Vagina (tissue), 2 donors: ENCODE measurements around the gene KRT15. TPM values are rescaled to one million over a fixed set of nuclear protein-coding genes. Genes with fewer than 3 reads are reported as not detected.

Experiments
- DNase-seq, 2 donors: peaks; one replicate each; pipeline ENCODE4 v3.0.0-alpha.2; 2017; ENCODE audit errors: extremely low spot score in 2 of 2
- H3K27ac ChIP-seq: fragments of 200-600 bp; sonication (generic); one replicate; pipeline ENCODE4 v1.5.1; 2019
- H3K27me3 ChIP-seq: fragments of 200-600 bp; sonication (generic); one replicate; pipeline ENCODE4 v1.5.1; 2019
- H3K36me3 ChIP-seq, 2 donors: fragments of 200-600 bp; sonication (generic); one replicate each; pipeline ENCODE4 v1.5.1; 2017 to 2019
- H3K4me1 ChIP-seq: fragments of 200-600 bp; sonication (generic); one replicate; pipeline ENCODE4 v1.5.1; 2019
- H3K4me3 ChIP-seq, 2 donors: fragments of 200-600 bp; sonication (generic); 1 replicate in 1 of 2; 2 replicates in 1 of 2; pipeline ENCODE4 v1.5.1; 2016 to 2019
- H3K9me3 ChIP-seq: fragments of 200-600 bp; sonication (generic); one replicate; pipeline ENCODE4 v1.5.1; 2019
- POLR2A ChIP-seq, 2 donors: fragments of 450-650 bp; IDR thresholded peaks; one replicate each; pipeline ENCODE4 v1.6.1; 2017; ENCODE audit warnings: antibody characterized with exemption in 2 of 2, mild to moderate bottlenecking in 2 of 2, moderate library complexity in 2 of 2
- POLR2AphosphoS5 ChIP-seq, 2 donors: sonication (generic); formaldehyde crosslinking; IDR thresholded peaks; one replicate each; pipeline ENCODE4 v1.9.0; 2017; ENCODE audit warnings: antibody characterized with exemption in 2 of 2, mild to moderate bottlenecking in 2 of 2, low read depth in 1 of 2; ENCODE audit not compliant: insufficient read depth in 1 of 2
- intact Hi-C: fragments of 100-400 bp; cut with DNase I; formaldehyde crosslinking; loops from one replicate; pipeline ENCODE4 v1.15.1; 2023
- total RNA-seq: library from RNA; depleted of rRNA; stranded (reverse); fragments of >200 nt; gene quantifications from one replicate; pipeline ENCODE4 v1.2.3, GENCODE V29; 2016
- TF ChIP-seq, protein P1 (sequence below), 3 experiments: fragments of 450-650 bp in 2 of 3; fragments of 200-600 bp in 1 of 3; sonication (generic) in 1 of 3; IDR thresholded peaks; one replicate each; pipeline ENCODE4 v1.5.1; 2017 to 2019; ENCODE audit warnings: antibody characterized with exemption in 3 of 3, mild to moderate bottlenecking in 2 of 3, moderate library complexity in 2 of 3

Gene KRT15
- total RNA-seq, 1 donor from 2014 or later = 931 TPM

- intact Hi-C loops = no loop called here
- no peak for TF ChIP-seq POLR2A (IDR thresholded peaks at IDR 0.05)
- no peak for TF ChIP-seq POLR2AphosphoS5 (IDR thresholded peaks at IDR 0.05; ENCODE audit: insufficient read depth in 1 of 2, low read depth in 1 of 2)
- TF ChIP-seq, protein P1, sequence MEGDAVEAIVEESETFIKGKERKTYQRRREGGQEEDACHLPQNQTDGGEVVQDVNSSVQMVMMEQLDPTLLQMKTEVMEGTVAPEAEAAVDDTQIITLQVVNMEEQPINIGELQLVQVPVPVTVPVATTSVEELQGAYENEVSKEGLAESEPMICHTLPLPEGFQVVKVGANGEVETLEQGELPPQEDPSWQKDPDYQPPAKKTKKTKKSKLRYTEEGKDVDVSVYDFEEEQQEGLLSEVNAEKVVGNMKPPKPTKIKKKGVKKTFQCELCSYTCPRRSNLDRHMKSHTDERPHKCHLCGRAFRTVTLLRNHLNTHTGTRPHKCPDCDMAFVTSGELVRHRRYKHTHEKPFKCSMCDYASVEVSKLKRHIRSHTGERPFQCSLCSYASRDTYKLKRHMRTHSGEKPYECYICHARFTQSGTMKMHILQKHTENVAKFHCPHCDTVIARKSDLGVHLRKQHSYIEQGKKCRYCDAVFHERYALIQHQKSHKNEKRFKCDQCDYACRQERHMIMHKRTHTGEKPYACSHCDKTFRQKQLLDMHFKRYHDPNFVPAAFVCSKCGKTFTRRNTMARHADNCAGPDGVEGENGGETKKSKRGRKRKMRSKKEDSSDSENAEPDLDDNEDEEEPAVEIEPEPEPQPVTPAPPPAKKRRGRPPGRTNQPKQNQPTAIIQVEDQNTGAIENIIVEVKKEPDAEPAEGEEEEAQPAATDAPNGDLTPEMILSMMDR (IDR thresholded peaks at IDR 0.05) = no peak
Observed at GRCh38 chr17:41486809-41487530, 31.7 kb downstream of the KRT15 start.

DNA sequence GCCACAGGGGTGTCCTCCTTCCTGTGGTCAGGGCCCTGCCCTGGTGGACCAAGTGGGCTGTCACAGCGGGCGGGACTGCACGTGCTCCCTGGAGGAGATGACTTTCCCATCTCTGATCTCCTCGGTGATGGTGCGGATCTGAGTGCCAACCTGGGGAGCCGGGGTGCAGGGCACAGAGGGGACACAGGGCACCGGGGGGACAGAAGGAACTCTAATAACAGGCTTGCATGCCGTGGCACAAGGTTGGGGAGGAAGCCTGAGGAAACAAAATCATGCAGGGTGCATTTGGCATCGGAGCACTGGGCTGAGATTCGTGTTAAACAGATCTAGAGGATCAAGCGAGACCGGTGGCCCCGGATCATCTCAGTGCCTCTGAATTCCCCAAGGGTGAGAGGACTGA is 32.4 kb downstream of the KRT15 start:
- peaks cover 17% of the 10 kb centered on the region for H3K4me1 ChIP-seq
- H3K4me3 ChIP-seq = no peak overlapping the region
- H3K9me3 ChIP-seq = no peaks in the 10 kb centered on the region
- intact Hi-C loops = no loop called here
- no peaks in the 10 kb centered on the region for H3K36me3 ChIP-seq
- H3K27me3 ChIP-seq = no peaks in the 10 kb centered on the region
- TF ChIP-seq, protein P1 (IDR thresholded peaks at IDR 0.05) = no peak
- no peak for TF ChIP-seq POLR2A (IDR thresholded peaks at IDR 0.05)
- TF ChIP-seq POLR2AphosphoS5 (IDR thresholded peaks at IDR 0.05; ENCODE audit: insufficient read depth in 1 of 2, low read depth in 1 of 2) = no peak
- H3K27ac ChIP-seq = no peak overlapping the region
- DNase-seq = no peak

More at GRCh38 chr17:41486809-41487530, 31.7 kb downstream of the KRT15 start:
- Histone ChIP-seq H3K27me3 (no peaks in the 10 kb centered on the region), H3K4me3 (no peak overlapping the region), H3K4me1 (peaks cover 23% of the 10 kb centered on the region), H3K36me3 (no peaks in the 10 kb centered on the region), H3K9me3 (no peaks in the 10 kb centered on the region), H3K27ac (no peak overlapping the region)
- DNase-seq = no peak

GRCh38 chr17:41484920-41485904 is 33.5 kb downstream of the KRT15 start:
- TF ChIP-seq POLR2A (IDR thresholded peaks at IDR 0.05) = no peak
- TF ChIP-seq, protein P1 (IDR thresholded peaks at IDR 0.05) = no peak
- TF ChIP-seq POLR2AphosphoS5 (IDR thresholded peaks at IDR 0.05; ENCODE audit: insufficient read depth in 1 of 2, low read depth in 1 of 2) = no peak
- intact Hi-C loops = no loop called here
- no peaks in the 10 kb centered on the region for H3K27me3 ChIP-seq
- DNase-seq = no peak
- H3K4me3 ChIP-seq = no peak overlapping the region
- peaks cover 6% of the 10 kb centered on the region for H3K4me1 ChIP-seq
- no peaks in the 10 kb centered on the region for H3K9me3 ChIP-seq
- no peak overlapping the region for H3K27ac ChIP-seq
- H3K36me3 ChIP-seq = no peaks in the 10 kb centered on the region

DNA sequence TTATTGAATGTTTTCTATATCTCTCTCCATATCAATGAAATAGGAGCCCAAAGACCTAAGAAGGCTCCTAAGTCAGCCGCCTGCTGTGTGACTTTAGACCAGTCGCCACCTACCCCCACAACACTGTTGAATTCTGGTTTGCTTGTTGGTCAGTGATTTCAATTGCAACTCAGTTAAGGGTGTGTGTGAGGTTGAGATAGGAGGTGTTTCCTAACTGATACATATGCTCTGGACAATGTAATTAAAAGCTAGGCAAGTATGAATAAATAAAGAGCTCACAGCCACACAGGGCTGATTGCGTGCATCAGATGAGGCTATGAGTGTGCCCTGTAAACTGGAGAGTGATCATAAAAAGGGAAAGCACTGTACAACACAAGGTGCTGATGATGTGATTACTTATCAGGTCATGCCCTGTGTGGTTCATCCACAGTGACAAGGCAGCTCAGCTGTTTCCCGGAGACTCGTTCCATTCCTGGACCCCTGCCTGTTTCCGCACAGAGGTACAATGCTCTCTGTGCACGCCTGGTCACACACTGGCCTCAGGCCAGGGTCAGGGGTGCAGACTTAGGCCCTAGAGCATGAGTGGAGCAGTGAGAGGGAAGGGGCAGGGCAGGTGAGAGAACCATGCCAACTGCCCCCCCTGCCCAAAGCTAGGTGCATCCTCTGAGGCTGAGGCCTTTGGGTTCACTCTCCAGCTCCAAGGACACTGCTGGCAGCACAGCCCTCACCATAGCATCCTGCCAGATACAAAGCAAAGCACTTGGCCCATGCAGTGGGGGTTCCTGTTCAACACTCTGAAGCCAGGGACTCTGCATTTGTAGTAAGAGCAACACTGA is 34.5 kb downstream of the KRT15 start:
- no peaks in the 10 kb centered on the region for H3K27me3 ChIP-seq
- TF ChIP-seq, protein P1 (IDR thresholded peaks at IDR 0.05) = no peak
- TF ChIP-seq POLR2A (IDR thresholded peaks at IDR 0.05) (no peak), POLR2AphosphoS5 (IDR thresholded peaks at IDR 0.05; ENCODE audit: insufficient read depth in 1 of 2, low read depth in 1 of 2) (no peak)
- intact Hi-C loops = no loop called here
- H3K4me3 ChIP-seq = no peak overlapping the region
- no peaks in the 10 kb centered on the region for H3K4me1 ChIP-seq
- H3K9me3 ChIP-seq = no peaks in the 10 kb centered on the region
- no peak overlapping the region for H3K27ac ChIP-seq
- no peak for DNase-seq
- H3K36me3 ChIP-seq = no peaks in the 10 kb centered on the region
